ENCODE measurements around the gene ACBD4.

The ACBD4 gene

DNA sequence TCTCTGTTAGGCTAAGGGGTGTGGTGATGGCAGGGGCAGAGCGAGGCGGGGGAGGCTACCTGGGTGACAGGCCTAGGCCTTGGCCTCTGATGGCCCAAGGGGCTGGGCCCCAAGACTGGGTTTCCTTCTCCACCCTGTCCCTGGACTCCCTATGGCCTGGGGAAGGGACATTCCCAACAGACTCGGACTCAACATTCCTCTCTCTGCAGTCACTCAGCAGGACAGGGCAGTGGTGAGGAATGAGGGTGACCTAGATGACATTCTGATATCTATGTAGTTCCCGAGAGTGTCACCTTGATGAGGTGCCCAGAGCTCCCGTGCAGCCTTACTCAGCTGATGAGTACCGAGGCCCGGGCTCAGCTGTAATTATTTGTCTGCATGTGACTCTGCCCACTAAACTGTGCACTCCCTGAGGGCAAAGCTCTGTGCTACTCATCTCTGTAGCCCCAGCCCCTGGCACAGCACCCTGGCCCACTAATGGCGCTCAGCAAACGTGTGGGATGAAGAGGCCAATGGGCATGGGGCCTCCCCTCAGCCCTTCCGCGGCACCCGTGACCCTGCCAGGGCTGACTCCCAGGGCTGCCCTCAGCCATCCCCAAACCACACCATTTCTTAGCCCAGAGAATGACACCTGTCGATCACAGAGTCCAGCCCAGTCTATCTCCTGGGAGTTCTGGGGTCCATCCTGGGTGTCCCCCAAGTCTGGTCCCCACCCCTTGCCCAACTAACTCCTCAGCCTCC, 5.4 kb upstream of the ACBD4 start:
- in situ Hi-C loops (cut with HindIII; ENCODE audit: low sequenced_read_pairs) = no loop called here
- H3K4me3 ChIP-seq (ENCODE audit: low read depth, low read length) = no peak overlapping the region
- TF ChIP-seq, protein P1, sequence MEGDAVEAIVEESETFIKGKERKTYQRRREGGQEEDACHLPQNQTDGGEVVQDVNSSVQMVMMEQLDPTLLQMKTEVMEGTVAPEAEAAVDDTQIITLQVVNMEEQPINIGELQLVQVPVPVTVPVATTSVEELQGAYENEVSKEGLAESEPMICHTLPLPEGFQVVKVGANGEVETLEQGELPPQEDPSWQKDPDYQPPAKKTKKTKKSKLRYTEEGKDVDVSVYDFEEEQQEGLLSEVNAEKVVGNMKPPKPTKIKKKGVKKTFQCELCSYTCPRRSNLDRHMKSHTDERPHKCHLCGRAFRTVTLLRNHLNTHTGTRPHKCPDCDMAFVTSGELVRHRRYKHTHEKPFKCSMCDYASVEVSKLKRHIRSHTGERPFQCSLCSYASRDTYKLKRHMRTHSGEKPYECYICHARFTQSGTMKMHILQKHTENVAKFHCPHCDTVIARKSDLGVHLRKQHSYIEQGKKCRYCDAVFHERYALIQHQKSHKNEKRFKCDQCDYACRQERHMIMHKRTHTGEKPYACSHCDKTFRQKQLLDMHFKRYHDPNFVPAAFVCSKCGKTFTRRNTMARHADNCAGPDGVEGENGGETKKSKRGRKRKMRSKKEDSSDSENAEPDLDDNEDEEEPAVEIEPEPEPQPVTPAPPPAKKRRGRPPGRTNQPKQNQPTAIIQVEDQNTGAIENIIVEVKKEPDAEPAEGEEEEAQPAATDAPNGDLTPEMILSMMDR (IDR thresholded peaks at IDR 0.05; ENCODE audit: low read depth, low read length, missing control alignments) = no peak
- DNase-seq (ENCODE audit: low read depth) = no peak

DNA sequence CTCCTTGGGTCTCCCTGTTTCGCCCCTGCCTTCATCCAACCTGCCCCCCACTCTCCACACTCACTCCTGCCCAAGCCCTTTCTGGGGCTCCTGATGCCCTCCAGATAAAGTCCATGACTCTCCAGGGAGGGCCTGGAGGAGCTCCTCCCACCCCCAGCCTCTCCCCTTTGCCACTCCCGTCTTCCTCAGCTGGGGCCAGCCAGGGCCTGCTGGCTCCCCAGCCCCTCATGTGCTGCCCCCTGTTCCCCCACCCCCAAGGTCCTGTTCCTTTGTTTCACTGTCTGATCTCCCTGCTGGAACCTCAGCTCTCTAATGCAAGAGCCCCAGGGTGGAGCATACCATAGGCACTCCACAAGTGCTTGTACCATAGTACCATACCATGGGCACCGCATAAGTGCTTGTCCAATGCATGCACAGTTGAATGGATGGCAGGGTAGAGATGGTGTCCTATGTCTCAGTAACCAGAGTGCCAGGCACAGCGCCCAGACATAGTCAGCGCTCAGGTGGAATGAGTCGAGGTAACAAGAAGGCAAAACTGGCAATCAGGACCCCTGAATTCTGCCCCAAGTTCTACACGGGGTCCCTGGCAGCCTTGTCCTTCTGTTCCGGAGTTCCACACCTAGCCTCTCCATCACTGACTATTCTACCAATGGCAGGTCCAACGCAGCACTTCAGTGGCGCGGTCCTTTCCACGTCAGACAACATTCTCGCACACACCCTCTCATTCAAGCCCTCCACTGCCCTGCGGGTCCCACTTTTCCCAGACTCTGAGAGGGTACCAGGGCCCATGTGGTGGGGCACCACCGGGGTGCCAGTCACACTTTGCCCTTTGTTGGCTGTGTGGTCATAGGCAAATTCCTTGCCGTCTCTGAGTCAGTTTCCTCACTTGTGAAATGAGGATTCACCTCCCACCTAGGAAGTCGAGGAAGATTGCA, 4.5 kb upstream of the ACBD4 start:
- peak overlapping the region; percentile 88 for H3K4me3 ChIP-seq (ENCODE audit: low read depth, low read length)
- DNase-seq (ENCODE audit: low read depth) = no peak
- TF ChIP-seq, protein P1 (IDR thresholded peaks at IDR 0.05; ENCODE audit: low read depth, low read length, missing control alignments) = no peak
- in situ Hi-C loops (cut with HindIII; ENCODE audit: low sequenced_read_pairs) = no loop called here

DNA sequence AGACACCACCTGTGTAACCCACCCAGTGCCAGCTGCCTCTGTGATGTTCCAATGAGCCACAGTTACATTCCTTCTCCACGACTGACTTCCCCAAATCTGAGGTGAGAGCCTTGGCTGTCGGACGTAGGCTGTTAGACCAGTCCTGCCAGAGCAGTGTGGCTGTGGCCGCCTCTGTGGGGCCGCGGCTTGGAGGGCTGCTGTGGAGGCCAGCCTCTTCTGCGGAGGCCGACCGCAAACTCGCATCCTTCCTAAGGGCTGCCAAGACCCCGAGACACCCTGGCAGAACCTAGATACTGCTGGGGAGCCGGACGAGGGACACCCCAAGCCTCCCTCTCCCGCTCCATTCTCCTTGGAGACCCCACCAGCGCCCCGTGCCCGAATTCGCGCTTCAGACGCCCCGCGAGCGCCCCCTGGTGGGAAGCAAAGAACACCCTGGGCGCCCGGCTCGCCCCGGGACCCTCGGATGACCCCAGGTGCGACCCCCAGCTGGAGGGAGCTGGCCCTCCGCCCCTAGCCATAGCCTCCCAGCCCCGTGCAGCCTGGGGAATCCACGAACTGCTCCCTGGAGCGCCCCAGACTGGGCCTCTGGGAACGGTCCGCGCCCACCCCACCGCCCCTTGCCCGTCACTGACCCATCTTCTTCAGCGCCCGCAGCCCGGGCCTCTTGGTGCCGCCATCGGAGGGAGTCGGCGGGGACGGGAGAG, 3.7 kb upstream of the ACBD4 start:
- peak overlapping the region; percentile 88 for H3K4me3 ChIP-seq (ENCODE audit: low read depth, low read length)
- in situ Hi-C loops (cut with HindIII; ENCODE audit: low sequenced_read_pairs) = no loop called here
- TF ChIP-seq, protein P1 (IDR thresholded peaks at IDR 0.05; ENCODE audit: low read depth, low read length, missing control alignments) = peak; percentile 77
- no peak for DNase-seq (ENCODE audit: low read depth)

DNA sequence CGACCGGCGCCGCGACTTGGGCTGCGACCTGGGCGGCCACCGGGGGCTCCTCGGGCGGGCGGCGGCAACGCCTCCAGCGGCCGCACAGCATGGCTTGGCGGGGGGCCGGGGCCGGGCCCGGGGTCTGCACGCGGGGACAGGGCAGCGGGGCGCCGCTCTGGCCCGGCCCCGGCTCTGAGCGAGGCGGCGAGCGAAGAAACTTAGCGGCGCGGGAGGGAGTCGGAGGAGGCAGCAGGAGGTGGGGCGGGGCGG, 3.2 kb upstream of the ACBD4 start, which contains the start of gene PLCD3:
Gene PLCD3 (minus strand): TSS at position 196 of the 252 bp plus-strand sequence. CDS start 105 bp downstream, at position 91.
- H3K4me3 ChIP-seq (ENCODE audit: low read depth, low read length) = peak within 1 kb of the TSS; percentile 88
- no peak for DNase-seq (ENCODE audit: low read depth)
- in situ Hi-C loops (cut with HindIII; ENCODE audit: low sequenced_read_pairs) = no loop called here
- TF ChIP-seq, protein P1 (IDR thresholded peaks at IDR 0.05; ENCODE audit: low read depth, low read length, missing control alignments) = no peak

DNA sequence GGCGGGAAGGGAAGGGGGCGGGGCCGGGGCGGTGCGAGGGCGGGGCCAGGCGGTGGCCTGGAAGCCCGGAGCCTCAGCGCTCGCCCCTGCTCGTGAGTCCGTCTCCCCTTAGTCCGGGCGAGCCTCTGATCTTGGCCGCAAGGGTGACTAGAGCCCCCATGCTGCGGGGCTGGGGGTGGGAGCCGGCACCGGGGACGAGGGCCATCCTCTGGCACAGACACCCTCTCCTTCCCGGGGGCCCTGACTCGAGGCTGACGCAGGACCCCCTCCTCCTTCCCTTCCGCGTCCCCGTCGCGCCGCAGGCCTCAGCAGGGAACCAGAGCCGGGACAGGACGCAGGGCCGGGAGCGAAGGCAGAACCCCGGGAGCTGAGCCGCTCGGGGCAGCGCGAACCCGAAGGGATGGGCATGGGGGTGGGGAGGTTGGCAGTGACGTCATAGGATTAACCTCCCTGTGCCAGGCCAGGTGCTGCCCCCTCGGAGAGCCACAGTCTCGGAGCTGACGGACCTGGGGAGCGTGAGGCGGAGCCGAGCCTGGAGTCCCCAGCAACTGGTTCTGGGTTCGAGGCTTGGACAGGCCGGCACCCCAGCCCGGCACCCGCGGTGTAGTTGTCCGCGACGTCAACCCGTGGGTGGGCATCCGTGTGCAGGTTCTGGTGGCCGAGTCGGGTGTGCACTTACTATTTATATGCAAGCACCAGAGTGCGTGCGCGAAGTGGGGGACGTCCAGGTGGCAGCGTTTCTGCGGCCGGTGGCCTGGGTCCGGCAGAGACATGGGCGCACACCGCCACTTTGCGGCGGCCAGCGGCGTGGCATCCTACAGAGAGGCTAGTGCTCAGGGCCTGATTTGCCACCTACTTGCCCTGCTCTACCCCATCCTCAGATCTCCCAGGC, 2.7 kb upstream of the ACBD4 start:
- peak overlapping the region; percentile 88 for H3K4me3 ChIP-seq (ENCODE audit: low read depth, low read length)
- no peak for DNase-seq (ENCODE audit: low read depth)
- TF ChIP-seq, protein P1 (IDR thresholded peaks at IDR 0.05; ENCODE audit: low read depth, low read length, missing control alignments) = peak; percentile 75
- in situ Hi-C loops (cut with HindIII; ENCODE audit: low sequenced_read_pairs) = no loop called here
